Testis (tissue), 3 donors: ENCODE results near the gene KLF1. TPM values are rescaled to one million over a fixed set of nuclear protein-coding genes. Genes with fewer than 3 reads are reported as not detected.

ENCODE experiments used
- DNase-seq: peaks from one replicate; pipeline ENCODE4 v3.0.0-alpha.2; 2019
- H3K27ac ChIP-seq, 2 donors: fragments of 200-600 bp; sonication (generic); one replicate each; pipeline ENCODE4 v1.5.1; 2019
- H3K27me3 ChIP-seq: fragments of 200-600 bp; sonication (generic); one replicate; pipeline ENCODE4 v1.5.1; 2019
- H3K36me3 ChIP-seq: fragments of 200-600 bp; sonication (generic); one replicate; pipeline ENCODE4 v1.5.1; 2017; ENCODE audit warnings: low read depth; ENCODE audit errors: missing control alignments
- H3K4me1 ChIP-seq: fragments of 200-600 bp; sonication (generic); one replicate; pipeline ENCODE4 v1.5.1; 2019
- H3K4me3 ChIP-seq, 2 donors: fragments of 200-600 bp; sonication (generic); one replicate each; pipeline ENCODE4 v1.5.1; 2017 to 2019
- H3K9me3 ChIP-seq: fragments of 200-600 bp; sonication (generic); one replicate; pipeline ENCODE4 v1.5.1; 2017
- CTCF ChIP-seq, 3 experiments: fragments of 450-650 bp in 2 of 3; fragments of 200-600 bp in 1 of 3; sonication (generic) in 1 of 3; IDR thresholded peaks; one replicate each; pipeline ENCODE4 v1.5.1; 2016 to 2019; ENCODE audit warnings: antibody characterized with exemption in 3 of 3, mild to moderate bottlenecking in 2 of 3, moderate library complexity in 1 of 3
- POLR2A ChIP-seq: fragments of 450-650 bp; IDR thresholded peaks from one replicate; pipeline ENCODE4 v1.6.1; 2017; ENCODE audit warnings: antibody characterized with exemption, mild to moderate bottlenecking, moderate library complexity
- WGBS, 2 donors: methylation state at CpG; one replicate each; pipeline ENCODE4 v1.1.5; 2018; 5-methylcytosine and 5-hydroxymethylcytosine counted together
- intact Hi-C: fragments of 100-400 bp; cut with DNase I; formaldehyde crosslinking; loops from one replicate; pipeline ENCODE4 v1.15.1; 2023; ENCODE audit warnings: low total_unique reads
- polyA plus RNA-seq: library from polyadenylated mRNA; stranded (reverse); fragments of 350-450 nt; fragmentation: Illumina TruSeq; extraction: RNeasy Lipid Tissue Mini Kit (QIAGEN cat#74804); gene quantifications from one replicate; pipeline ENCODE4 v1.2.3, GENCODE V29; 2014; ENCODE audit warnings: low read depth, low replicate concordance; ENCODE audit not compliant: insufficient read depth
- total RNA-seq, 2 donors: library from RNA; depleted of rRNA; stranded (reverse); fragments of >200 nt; gene quantifications; one replicate each; pipeline ENCODE4 v1.2.3, GENCODE V29; 2016

KLF1 gene
- total and polyA plus RNA-seq, 3 donors from 2014 or later, result 0.24 to 0.31 TPM; not detected in 1

GRCh38 chr19:12885749-12886650, 1.0 kb downstream of the KLF1 start:
- H3K27me3 ChIP-seq, result no peaks in the 10 kb centered on the region
- no peaks in the 10 kb centered on the region for H3K9me3 ChIP-seq
- H3K4me3 ChIP-seq, result peak overlapping the region; percentile 43 to 48
- H3K27ac ChIP-seq, result no peak overlapping the region
- H3K4me1 ChIP-seq, result peaks cover 3% of the 10 kb centered on the region
- 15 to 16% methylated on average over 6 to 23 of the region's 53 CpGs for WGBS, 2 donors
- no peaks in the 10 kb centered on the region for H3K36me3 ChIP-seq
- DNase-seq, result no peak
- intact Hi-C loops, result no loop called here
- TF ChIP-seq POLR2A, result no peak
- no peak for TF ChIP-seq CTCF (IDR thresholded peaks at IDR 0.05)

- peak; percentile 78 for DNase-seq
- TF ChIP-seq POLR2A (no peak), CTCF (IDR thresholded peaks at IDR 0.05) (peak; percentile 7 to 51 (median 36))
- Histone ChIP-seq H3K9me3 (no peaks in the 10 kb centered on the region), H3K4me3 (peak overlapping the region; percentile 43 to 48), H3K27me3 (no peaks in the 10 kb centered on the region), H3K36me3 (no peaks in the 10 kb centered on the region), H3K4me1 (peaks cover 8% of the 10 kb centered on the region), H3K27ac (no peak overlapping the region)
- intact Hi-C loops, result no loop called here
- 4 to 26% methylated on average over 10 to 51 of the region's 73 CpGs for WGBS, 2 donors
Observed at GRCh38 chr19:12884926-12885748, 1.9 kb downstream of the KLF1 start.

GRCh38 chr19:12884627-12884925, 2.4 kb downstream of the KLF1 start:
- Histone ChIP-seq H3K4me1 (peaks cover 8% of the 10 kb centered on the region), H3K4me3 (peak overlapping the region; percentile 43 to 48), H3K36me3 (no peaks in the 10 kb centered on the region), H3K27ac (no peak overlapping the region), H3K27me3 (no peaks in the 10 kb centered on the region), H3K9me3 (no peaks in the 10 kb centered on the region)
- 58% methylated on average over 5 to 12 of the region's 12 CpGs for WGBS, 2 donors
- intact Hi-C loops, result no loop called here
- no peak for TF ChIP-seq POLR2A
- TF ChIP-seq CTCF (IDR thresholded peaks at IDR 0.05), result no peak
- DNase-seq, result no peak

- Histone ChIP-seq H3K27ac (no peak overlapping the region), H3K9me3 (no peaks in the 10 kb centered on the region), H3K4me3 (no peak overlapping the region), H3K36me3 (no peaks in the 10 kb centered on the region), H3K27me3 (no peaks in the 10 kb centered on the region), H3K4me1 (peaks cover 8% of the 10 kb centered on the region)
- intact Hi-C loops, result no loop called here
- 71 to 85% methylated on average over 3 of the region's 3 CpGs for WGBS, 2 donors
- no peak for TF ChIP-seq POLR2A
- no peak for TF ChIP-seq CTCF (IDR thresholded peaks at IDR 0.05)
- no peak for DNase-seq
Observed at GRCh38 chr19:12884202-12884601, 2.8 kb downstream of the KLF1 start.
